Erythroblast (primary cell): ENCODE results near the gene KIF16B.
"Not testable (repeated sequence)": the region's sequence is repeated elsewhere in the genome, so short reads cannot be mapped to it uniquely, and the experiment has no call there.

Experiments used
- DNase-seq, 2 experiments: peaks; one replicate each; lab custom pipeline; 2025; lab: John Stamatoyannopoulos, UW
- GATA1 ChIP-seq: IDR thresholded peaks from 2 replicates; pipeline ENCODE4 v1.6.1; 2011; ENCODE audit warnings: low read depth, mild to moderate bottlenecking, control low read depth, low read length, moderate library complexity
- POLR2A ChIP-seq: IDR thresholded peaks from 2 replicates; pipeline ENCODE4 v1.6.1; 2011; ENCODE audit warnings: mild to moderate bottlenecking, low read length

Gene KIF16B

DNA sequence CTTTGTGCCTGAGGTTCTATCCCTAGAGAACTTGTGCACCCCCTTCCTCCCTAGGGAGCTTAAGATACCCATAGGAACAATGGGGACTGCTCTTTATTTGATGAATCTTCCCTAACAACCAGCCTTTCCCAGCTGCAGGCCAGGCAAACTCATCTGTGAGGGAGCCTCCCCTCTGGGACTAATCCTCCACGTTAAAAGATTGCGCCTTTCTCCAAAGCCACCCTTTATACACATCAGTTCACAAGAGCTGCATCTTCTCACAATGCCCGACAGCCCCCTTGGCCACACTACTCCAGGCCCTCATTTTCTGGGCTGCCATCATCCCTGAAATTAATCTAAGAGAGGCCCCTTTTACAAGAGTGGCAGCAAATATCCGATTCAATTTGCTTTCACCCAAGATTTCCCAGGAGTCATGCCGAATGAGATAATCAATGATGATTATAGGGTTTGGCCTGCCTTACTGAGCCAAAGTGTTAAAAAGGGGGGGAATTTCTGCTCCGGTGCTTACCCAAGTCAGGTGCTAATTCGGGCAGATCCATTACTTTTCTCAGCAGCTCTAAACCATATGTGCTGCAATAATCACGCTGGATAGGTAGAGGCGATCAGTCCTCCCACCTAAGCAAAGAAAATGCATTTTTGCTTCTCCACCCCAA, 336.5 kb downstream of the KIF16B start:
- no peak for DNase-seq
- no peak for TF ChIP-seq GATA1

- TF ChIP-seq POLR2A (no peak), GATA1 (no peak)
- DNase-seq, result no peak
Measured at GRCh38 chr20:16230402-16230801, 342.8 kb downstream of the KIF16B start.

DNA sequence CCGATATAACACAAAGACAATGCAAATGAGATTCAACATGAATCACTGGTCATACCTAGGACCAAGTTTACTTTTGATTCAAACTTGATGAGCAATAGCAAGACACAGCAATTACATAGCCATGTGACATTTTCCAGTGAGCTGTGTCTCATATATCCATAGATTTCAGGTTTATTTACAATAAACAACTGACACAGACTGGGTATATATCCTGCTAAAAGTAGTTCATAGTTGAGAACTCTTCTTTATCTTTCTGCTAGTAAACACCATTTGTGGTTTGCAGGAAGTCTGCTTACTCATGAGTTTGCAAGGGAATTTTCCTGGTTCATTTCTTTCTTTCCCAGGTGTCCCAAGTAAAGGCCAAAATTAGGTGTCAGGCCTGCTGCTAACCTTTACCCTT, 343.4 kb downstream of the KIF16B start:
- DNase-seq, result no peak
- TF ChIP-seq GATA1 (no peak), POLR2A (no peak)

DNA sequence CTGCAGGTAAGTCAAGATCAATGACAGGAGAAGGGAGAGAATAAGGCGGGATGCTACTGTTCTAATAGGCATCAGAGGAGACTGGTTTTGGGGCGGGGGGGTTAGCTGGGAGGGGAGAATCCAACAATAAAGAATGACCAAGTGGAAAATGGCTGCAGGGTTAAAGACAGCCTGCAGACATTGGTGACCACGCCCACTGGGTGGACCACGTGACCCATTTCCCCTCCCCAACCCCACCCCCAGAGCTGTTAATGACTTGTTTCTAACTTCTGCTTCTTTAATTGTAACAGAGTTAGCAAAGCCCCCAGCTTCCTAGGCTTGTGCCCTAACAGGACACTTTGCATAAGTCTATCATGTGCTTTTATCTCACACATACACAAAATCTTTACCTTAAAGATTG, 344.5 kb downstream of the KIF16B start:
- TF ChIP-seq GATA1 (no peak), POLR2A (no peak)
- no peak for DNase-seq

DNA sequence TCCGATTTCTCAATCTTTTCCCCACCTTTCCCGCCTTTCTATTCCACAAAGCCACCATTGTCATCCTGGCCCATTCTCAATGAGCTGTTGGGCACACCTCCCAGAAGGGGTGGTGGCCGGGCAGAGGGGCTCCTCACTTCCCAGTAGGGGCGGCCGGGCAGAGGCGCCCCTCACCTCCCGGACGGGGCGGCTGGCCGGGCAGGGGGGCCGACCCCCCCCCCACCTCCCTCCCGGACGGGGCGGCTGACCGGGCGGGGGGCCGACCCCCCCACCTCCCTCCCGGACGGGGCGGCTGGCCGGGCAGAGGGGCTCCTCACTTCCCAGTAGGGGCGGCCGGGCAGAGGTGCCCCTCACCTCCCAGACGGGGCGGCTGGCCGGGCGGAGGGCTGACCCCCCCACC, 346.3 kb downstream of the KIF16B start:
- DNase-seq, result not testable (repeated sequence)

GRCh38 chr20:16224836-16225235, 348.4 kb downstream of the KIF16B start:
- DNase-seq, result no peak
- TF ChIP-seq POLR2A (no peak), GATA1 (no peak)

DNA sequence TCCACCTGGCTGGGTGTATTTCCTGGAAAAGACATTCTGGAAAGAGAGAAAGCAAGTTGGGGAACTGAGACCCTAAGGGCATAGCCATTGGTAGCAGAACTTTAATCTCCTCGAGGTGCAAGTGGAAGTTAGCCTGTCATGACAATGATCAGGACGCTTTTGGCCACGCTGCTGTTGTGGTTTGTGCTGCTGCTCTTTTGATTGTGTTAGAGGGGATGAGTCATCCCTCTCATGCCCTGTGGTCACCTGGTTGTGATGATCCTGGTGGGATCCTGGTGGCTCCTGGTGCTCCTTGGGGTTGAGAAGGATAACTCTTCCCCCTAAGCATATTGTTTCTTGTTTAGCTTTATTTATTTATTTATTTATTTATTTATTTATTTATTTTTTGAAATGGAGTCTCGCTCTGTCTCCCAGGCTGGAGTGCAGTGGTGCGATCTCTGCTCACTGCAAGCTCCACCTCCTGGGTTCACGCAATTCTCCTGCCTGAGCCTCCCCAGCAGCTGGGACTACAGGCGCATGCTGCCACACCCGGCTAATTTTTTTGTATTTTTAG, 350.3 kb downstream of the KIF16B start:
- DNase-seq, result no peak
- TF ChIP-seq GATA1 (no peak), POLR2A (no peak)
